GM23338 (cell line): Measurements from ENCODE around the gene OOSP2. TPM values are rescaled to one million over a fixed set of nuclear protein-coding genes. Genes with fewer than 3 reads are reported as not detected.

Experiments
- ATAC-seq: fragments of 200-7000 bp; cut with Tn5 transposase; 3 replicates; pipeline ENCODE4 v1.9.1; 2020
- DNase-seq: peaks from one replicate; pipeline ENCODE4 v3.0.0-alpha.2; 2015; ENCODE audit warnings: low spot score
- H2AFZ ChIP-seq: fragments of 200-600 bp; sonication (generic); 2 replicates; pipeline ENCODE4 v1.8.0; 2016; ENCODE audit warnings: antibody characterized with exemption, mild to moderate bottlenecking, moderate library complexity
- H3F3A ChIP-seq: fragments of 200-600 bp; sonication (generic); replicated peaks from 2 replicates; pipeline ENCODE4 v1.8.0; 2017; ENCODE audit warnings: antibody characterized with exemption, mixed run types, low read depth
- H3K27ac ChIP-seq: fragments of 200-600 bp; sonication (generic); 2 replicates; pipeline ENCODE4 v1.6.1; 2016; ENCODE audit warnings: low read depth
- H3K27me3 ChIP-seq: fragments of 200-600 bp; sonication (generic); 2 replicates; pipeline ENCODE4 v1.8.0; 2016; ENCODE audit warnings: mild to moderate bottlenecking, mixed run types, moderate library complexity; ENCODE audit not compliant: insufficient read depth
- H3K36me3 ChIP-seq: fragments of 200-600 bp; sonication (generic); 2 replicates; pipeline ENCODE4 v1.8.0; 2016; ENCODE audit warnings: mild to moderate bottlenecking; ENCODE audit not compliant: insufficient read depth
- H3K4me1 ChIP-seq: fragments of 200-600 bp; sonication (generic); 2 replicates; pipeline ENCODE4 v1.8.0; 2016; ENCODE audit warnings: mild to moderate bottlenecking, moderate library complexity; ENCODE audit not compliant: insufficient read depth
- H3K4me2 ChIP-seq: fragments of 200-600 bp; sonication (generic); 2 replicates; pipeline ENCODE4 v1.7.1; 2017; ENCODE audit warnings: mixed run types
- H3K4me3 ChIP-seq: fragments of 200-600 bp; sonication (generic); 2 replicates; pipeline ENCODE4 v1.6.1; 2016; ENCODE audit warnings: mixed run types
- H3K79me2 ChIP-seq: fragments of 200-600 bp; sonication (generic); replicated peaks from 2 replicates; pipeline ENCODE4 v1.8.0; 2017; ENCODE audit warnings: mild to moderate bottlenecking; ENCODE audit not compliant: insufficient read depth
- H3K9me2 ChIP-seq: fragments of 200-600 bp; sonication (generic); 2 replicates; pipeline ENCODE4 v1.8.0; 2017; ENCODE audit not compliant: insufficient read depth
- H4K20me1 ChIP-seq: fragments of 200-600 bp; sonication (generic); replicated peaks from 2 replicates; pipeline ENCODE4 v1.8.0; 2017; ENCODE audit warnings: mild to moderate bottlenecking; ENCODE audit not compliant: insufficient read depth
- H3K27ac Mint-ChIP-seq: 2 replicates; pipeline ENCODE4 v1.8.0; 2020; ENCODE audit warnings: inconsistent platforms, mild to moderate bottlenecking, moderate library complexity, mixed read lengths
- H3K27me3 Mint-ChIP-seq: 3 replicates; pipeline ENCODE4 v1.8.0; 2022; ENCODE audit warnings: low read depth, mild to moderate bottlenecking, moderate library complexity, mixed read lengths, inconsistent platforms; ENCODE audit not compliant: insufficient read depth, poor library complexity
- H3K36me3 Mint-ChIP-seq: 3 replicates; pipeline ENCODE4 v1.8.0; 2021; ENCODE audit warnings: low read depth, mild to moderate bottlenecking, inconsistent platforms, moderate library complexity, mixed read lengths
- H3K4me1 Mint-ChIP-seq: 3 replicates; pipeline ENCODE4 v1.8.0; 2020; ENCODE audit warnings: mild to moderate bottlenecking, inconsistent platforms, mixed read lengths
- H3K4me3 Mint-ChIP-seq: 3 replicates; pipeline ENCODE4 v1.8.0; 2021; ENCODE audit warnings: moderate library complexity, mild to moderate bottlenecking, inconsistent platforms, mixed read lengths
- H3K9me3 Mint-ChIP-seq: 3 replicates; pipeline ENCODE4 v1.8.0; 2020; ENCODE audit warnings: moderate library complexity, mild to moderate bottlenecking, inconsistent platforms, mixed read lengths
- CREB1 ChIP-seq: fragments of 250-450 bp; sonication (Bioruptor Pico); IDR thresholded peaks from 2 replicates; pipeline ENCODE4 v1.5.0; 2020; ENCODE audit warnings: low read depth, mild to moderate bottlenecking, moderate library complexity
- CTCF ChIP-seq, 2 experiments: fragments of 200-600 bp in 1 of 2; sonication (generic) in 1 of 2; conservative IDR thresholded peaks; 2 replicates each; pipeline versions ENCODE4 v1.5.1 to v1.6.1; 2016 to 2017; ENCODE audit warnings: antibody characterized with exemption in 2 of 2, low read depth in 2 of 2, mild to moderate bottlenecking in 2 of 2, moderate library complexity in 1 of 2
- ETS1 ChIP-seq: IDR thresholded peaks from 2 replicates; pipeline ENCODE4 v1.6.1; 2016; ENCODE audit warnings: antibody characterized with exemption
- EZH2 ChIP-seq: fragments of 200-600 bp; sonication (generic); IDR thresholded peaks from one replicate; pipeline ENCODE4 v1.8.0; 2017; ENCODE audit warnings: antibody characterized with exemption, mild to moderate bottlenecking, low read depth; ENCODE audit not compliant: unreplicated experiment
- STAT1 ChIP-seq: IDR thresholded peaks from one replicate; pipeline ENCODE4 v1.6.1; 2016; ENCODE audit warnings: antibody characterized with exemption; ENCODE audit not compliant: unreplicated experiment
- ZNF462 ChIP-seq: fragments of 250-450 bp; sonication (Bioruptor Pico); IDR thresholded peaks from 2 replicates; pipeline ENCODE4 v1.5.0; 2020; ENCODE audit warnings: mild to moderate bottlenecking, moderate library complexity
- polyA plus RNA-seq: library from polyadenylated mRNA; unstranded; fragments of >200 nt; fragmentation: Nextera tagmentation; extraction: Ambion mirVana; gene quantifications from 2 replicates; pipeline ENCODE4 v1.2.1, GENCODE V29; 2016
- total RNA-seq: library from RNA; depleted of rRNA; stranded (reverse); fragments of >200 nt; shearing (Covaris generic); gene quantifications from 2 replicates; pipeline ENCODE4 v1.2.3, GENCODE V29; 2014

OOSP2 gene
- total and polyA plus RNA-seq, 2 experiments from 2014 or later: not detected

- H3K27me3 Mint-ChIP-seq: peaks cover 3% of the 10 kb centered on the region
- Histone ChIP-seq H4K20me1 (no peaks in the 10 kb centered on the region), H3F3A (no peaks in the 10 kb centered on the region), H3K4me3 (no peak overlapping the region), H3K27me3 (no peaks in the 10 kb centered on the region), H3K4me2 (no peak overlapping the region), H3K27ac (no peak overlapping the region), H3K9me2 (no peaks in the 10 kb centered on the region; the same call in 1 of the 2 replicates), H3K36me3 (no peaks in the 10 kb centered on the region), H3K4me1 (no peaks in the 10 kb centered on the region; the same call in 1 of the 2 replicates), H2AFZ (no peak overlapping the region), H3K79me2 (no peaks in the 10 kb centered on the region)
- no peak for TF ChIP-seq CTCF (conservative IDR thresholded peaks at IDR 0.05; ENCODE audit: low read depth in 2 of 2)
- no peak overlapping the region for H3K4me3 Mint-ChIP-seq
- H3K4me1 Mint-ChIP-seq: no peaks in the 10 kb centered on the region
- H3K9me3 Mint-ChIP-seq: no peaks in the 10 kb centered on the region; the same call in 2 of the 3 replicates
- DNase-seq (no peak), ATAC-seq (no peak)
- H3K27ac Mint-ChIP-seq: no peak overlapping the region
- H3K36me3 Mint-ChIP-seq: no peaks in the 10 kb centered on the region
These were observed 40.3 kb downstream of the OOSP2 start for GRCh38 chr11:60080535-60080934.

- Histone ChIP-seq H3K36me3 (no peaks in the 10 kb centered on the region), H3K79me2 (no peaks in the 10 kb centered on the region), H3F3A (no peaks in the 10 kb centered on the region), H4K20me1 (no peaks in the 10 kb centered on the region), H2AFZ (no peak overlapping the region; the same call in 1 of the 2 replicates), H3K27ac (no peak overlapping the region), H3K4me2 (no peak overlapping the region), H3K27me3 (no peaks in the 10 kb centered on the region), H3K4me1 (no peaks in the 10 kb centered on the region), H3K9me2 (no peaks in the 10 kb centered on the region), H3K4me3 (no peak overlapping the region)
- TF ChIP-seq CREB1 (no peak), STAT1 (no peak), EZH2 (no peak), ZNF462 (CRISPR knock-in tag) (no peak), ETS1 (no peak)
- H3K27ac Mint-ChIP-seq: no peak overlapping the region
- ATAC-seq (no peak), DNase-seq (no peak)
- H3K4me3 Mint-ChIP-seq: no peak overlapping the region
- no peaks in the 10 kb centered on the region for H3K9me3 Mint-ChIP-seq
- H3K36me3 Mint-ChIP-seq: no peaks in the 10 kb centered on the region
- H3K4me1 Mint-ChIP-seq: no peaks in the 10 kb centered on the region
- H3K27me3 Mint-ChIP-seq: no peaks in the 10 kb centered on the region
These were observed 44.5 kb downstream of the OOSP2 start for GRCh38 chr11:60084631-60085273.
